Kidney (tissue), 14 donors: ENCODE measurements around the gene TTC27. TPM values are rescaled to one million over a fixed set of nuclear protein-coding genes. Genes with fewer than 3 reads are reported as not detected.

Experiments used
- DNase-seq, 5 donors: peaks; one replicate each; pipeline ENCODE4 v3.0.0-alpha.2; 2013 to 2020
- FAIRE-seq: peaks from 2 replicates; lab custom pipeline; 2012; peaks lifted over from hg19 to GRCh38; lab: Jason Lieb, UNC
- H3K27ac ChIP-seq, 2 donors: one replicate each; pipeline ENCODE4 v1.7.0; 2013; ENCODE audit warnings: low read depth in 2 of 2, low read length in 2 of 2, inconsistent platforms in 1 of 2
- H3K27me3 ChIP-seq: one replicate; pipeline ENCODE4 v1.7.1; 2013; ENCODE audit warnings: low read length, inconsistent platforms; ENCODE audit not compliant: control insufficient read depth, insufficient read depth
- H3K36me3 ChIP-seq, 3 donors: one replicate each; pipeline versions ENCODE4 v1.7.0 to v1.7.1; 2013; ENCODE audit warnings: low read length in 3 of 3, control low read depth in 1 of 3, inconsistent platforms in 1 of 3; ENCODE audit not compliant: insufficient read depth in 3 of 3, control insufficient read depth in 2 of 3
- H3K4me1 ChIP-seq, 3 donors: one replicate each; pipeline versions ENCODE4 v1.7.0 to v1.7.1; 2013; ENCODE audit warnings: low read length in 3 of 3, inconsistent platforms in 1 of 3, low read depth in 1 of 3; ENCODE audit not compliant: control insufficient read depth in 2 of 3, insufficient read depth in 2 of 3
- H3K4me3 ChIP-seq, 3 donors: one replicate each; pipeline versions ENCODE4 v1.7.0 to v1.8.1; 2013; ENCODE audit warnings: low read length in 3 of 3, control low read depth in 1 of 3, inconsistent platforms in 1 of 3
- H3K9ac ChIP-seq, 3 donors: one replicate each; pipeline versions ENCODE4 v1.7.0 to v1.7.1; 2013; ENCODE audit warnings: low read length in 3 of 3, control low read depth in 1 of 3, inconsistent platforms in 1 of 3
- H3K9me3 ChIP-seq, 3 donors: one replicate each; pipeline versions ENCODE4 v1.7.0 to v1.7.1; 2013; ENCODE audit warnings: low read length in 3 of 3, control low read depth in 1 of 3, inconsistent platforms in 1 of 3; ENCODE audit not compliant: control insufficient read depth in 2 of 3, insufficient read depth in 1 of 3
- CTCF ChIP-seq: IDR thresholded peaks from 3 replicates; pipeline ENCODE4 v1.5.1; 2012; ENCODE audit warnings: mild to moderate bottlenecking, moderate library complexity, borderline replicate concordance; ENCODE audit not compliant: insufficient read depth; ENCODE audit errors: extremely low read depth
- intact Hi-C: fragments of 100-400 bp; cut with DNase I; formaldehyde crosslinking; loops from one replicate; pipeline ENCODE4 v1.11.1; 2022
- polyA plus RNA-seq: library from polyadenylated mRNA; stranded (reverse); fragments of 350-450 nt; fragmentation: Illumina TruSeq; extraction: RNeasy Lipid Tissue Mini Kit (QIAGEN cat#74804); gene quantifications from one replicate; pipeline ENCODE4 v1.2.3, GENCODE V29; 2014; ENCODE audit warnings: low read depth, low replicate concordance; ENCODE audit not compliant: insufficient read depth
- total RNA-seq: library from RNA; stranded (reverse); fragmentation: NEBNext Ultra II Directional; extraction: Animal tissue kit (Norgen Biotek cat#: 25700); gene quantifications from one replicate; pipeline ENCODE4 v1.2.1, GENCODE V29; 2021
- donor health status: control.
- donor health status: control.
- donor health status: control.
- donor health status: control.
- donor health status: control.
- donor health status: DM: yes; HTN: yes; CAD: no.
- donor health status: Normal renal cell carcinoma (clear cell type).

Gene TTC27
- total and polyA plus RNA-seq, 2 donors from 2014 or later = 8.0 to 19.7 TPM

DNA sequence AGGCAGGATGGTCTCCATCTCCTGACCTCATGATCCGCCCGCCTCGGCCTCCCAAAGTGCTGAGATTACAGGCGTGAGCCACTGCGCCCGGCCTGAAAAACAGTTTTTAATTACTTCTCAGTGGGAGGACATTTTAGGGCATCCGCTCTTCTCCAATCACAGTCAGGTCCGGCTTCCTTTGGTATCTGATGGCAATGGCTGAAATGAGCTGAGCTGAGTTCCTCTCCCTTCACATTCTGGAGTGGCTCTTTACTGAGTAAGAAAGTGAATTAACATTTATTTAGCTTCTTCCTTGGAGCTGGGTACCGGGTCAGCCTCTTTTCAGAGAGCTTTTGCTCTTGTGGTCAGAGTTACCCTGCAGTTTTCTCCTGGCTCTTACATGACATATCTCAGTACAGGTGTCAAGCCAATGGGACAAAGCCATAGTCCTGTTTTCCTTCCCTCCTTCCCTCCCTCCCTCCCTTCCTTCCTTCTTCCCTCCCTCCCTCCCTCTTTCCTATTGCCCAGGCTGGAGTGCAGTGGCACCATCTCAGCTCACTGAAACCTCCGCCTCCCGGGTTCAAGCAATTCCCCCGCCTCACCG is 1.1 kb upstream of the TTC27 start:
- H3K36me3 ChIP-seq = peaks cover 0 to 3% (median 0%) of the 10 kb centered on the region in 3 donors
- no peak for TF ChIP-seq CTCF
- no peaks in the 10 kb centered on the region for H3K27me3 ChIP-seq
- no peak for FAIRE-seq
- no peaks in the 10 kb centered on the region for H3K9me3 ChIP-seq
- H3K4me3 ChIP-seq = peak overlapping the region in 1 of 3 donors; percentile 22
- no peak overlapping the region for H3K9ac ChIP-seq
- H3K4me1 ChIP-seq = peaks cover 0 to 2% (median 0%) of the 10 kb centered on the region in 3 donors
- intact Hi-C loops = no loop called here
- DNase-seq = peak in 4 of 5 donors; percentile 42 to 65 (median 49)
- no peak overlapping the region for H3K27ac ChIP-seq

DNA sequence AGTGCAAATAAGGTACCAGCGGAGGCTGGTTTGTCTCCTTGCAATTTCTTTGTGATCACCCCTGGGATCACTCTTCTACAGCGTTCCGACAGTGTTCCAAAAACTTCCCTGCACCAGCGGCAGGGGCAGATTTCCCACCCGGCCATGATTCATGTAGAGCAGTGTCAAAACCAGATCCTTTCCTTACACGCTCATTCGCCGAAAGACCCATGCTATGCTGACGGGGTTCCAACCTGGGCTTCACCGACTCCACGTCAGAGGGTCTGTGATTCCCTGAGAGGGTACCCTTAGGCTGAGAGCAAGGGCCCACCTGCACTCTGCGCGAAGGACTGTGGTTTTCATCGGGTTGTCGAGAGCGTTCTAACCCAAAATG is 423 bp upstream of the TTC27 start:
- Histone ChIP-seq H3K4me3 (peak overlapping the region; percentile 92 to 100 (median 99)), H3K27ac (peak overlapping the region in 1 of 2 donors; percentile 9), H3K27me3 (no peaks in the 10 kb centered on the region), H3K36me3 (peaks cover 0 to 3% (median 0%) of the 10 kb centered on the region in 3 donors), H3K9ac (peak overlapping the region; percentile 82 to 96 (median 92)), H3K4me1 (peaks cover 0 to 2% (median 0%) of the 10 kb centered on the region in 3 donors), H3K9me3 (no peaks in the 10 kb centered on the region)
- intact Hi-C loops = no loop called here
- TF ChIP-seq CTCF = peak; percentile 4
- FAIRE-seq = no peak
- DNase-seq = peak in 2 of 5 donors; percentile 60 to 75

- no peaks in the 10 kb centered on the region for H3K27me3 ChIP-seq
- no peaks in the 10 kb centered on the region for H3K9me3 ChIP-seq
- intact Hi-C loops = no loop called here
- DNase-seq (no peak), FAIRE-seq (no peak)
- no peak overlapping the region for H3K9ac ChIP-seq
- H3K36me3 ChIP-seq = peaks cover 0 to 6% (median 3%) of the 10 kb centered on the region in 3 donors
- peaks cover 0 to 2% (median 0%) of the 10 kb centered on the region in 3 donors for H3K4me1 ChIP-seq
- H3K27ac ChIP-seq = no peak overlapping the region
- no peak overlapping the region for H3K4me3 ChIP-seq
- no peak for TF ChIP-seq CTCF
Observed at GRCh38 chr2:32632089-32632488, 4.2 kb downstream of the TTC27 start.
